Measurements from ENCODE around the gene PCBP3.
A peak's percentile ranks its signal among the peaks of the same experiment; 100 is the strongest.
"Not testable (repeated sequence)": the region's sequence is repeated elsewhere in the genome, so short reads cannot be mapped to it uniquely, and the experiment has no call there.

PCBP3 gene

DNA sequence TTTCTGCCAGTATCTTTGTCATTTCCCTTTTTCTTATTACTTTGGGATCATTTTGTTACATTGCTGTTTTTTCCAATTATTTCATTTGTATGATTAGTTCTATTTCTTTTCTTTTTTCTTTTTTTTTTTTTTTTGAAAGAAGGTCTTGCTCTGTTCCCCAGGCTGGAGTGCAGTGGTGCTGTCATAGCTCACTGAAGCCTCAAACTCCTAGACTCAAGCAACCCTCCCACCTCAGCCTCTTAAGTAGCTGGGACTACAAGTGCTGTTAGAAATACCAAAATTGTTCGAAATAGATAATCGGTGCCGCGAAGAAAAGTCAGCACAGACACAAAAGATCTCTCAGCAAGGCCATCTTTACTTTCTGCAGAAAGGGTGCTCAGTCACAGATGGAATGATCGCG, 311.4 kb downstream of the PCBP3 start:
- Histone ChIP-seq H3K4me1 (ENCODE audit: control insufficient read depth, insufficient read depth, low read length) (peaks cover 44% of the 10 kb centered on the region), H3K27ac (ENCODE audit: low read length) (peak overlapping the region; percentile 93), H3K4me3 (ENCODE audit: low read length in 2 of 2) (no peak overlapping the region)

DNA sequence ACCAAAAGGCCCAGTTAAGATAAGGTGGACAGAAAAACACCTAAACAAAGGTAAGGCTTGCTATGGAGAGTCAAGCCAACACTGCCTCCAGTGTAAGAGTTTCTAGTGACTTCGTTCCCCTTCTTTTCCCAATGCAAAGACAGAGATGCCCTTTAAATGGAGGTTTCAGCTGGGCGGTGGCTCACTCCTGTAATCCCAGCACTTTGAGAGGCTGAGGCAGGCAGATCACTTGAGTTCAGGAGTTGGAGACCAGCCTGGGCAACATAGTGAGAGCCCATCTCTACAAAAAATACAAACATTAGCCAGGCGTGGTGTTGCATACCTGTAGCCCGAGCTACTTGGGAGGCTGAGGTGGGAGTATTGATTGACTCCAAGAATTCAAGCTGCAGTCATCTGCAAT, 314.0 kb downstream of the PCBP3 start:
- Histone ChIP-seq H3K27me3 (ENCODE audit: control insufficient read depth in 1 of 2, insufficient read depth in 2 of 2, low read length in 2 of 2) (no peaks in the 10 kb centered on the region), H3K36me3 (ENCODE audit: control insufficient read depth in 2 of 2, insufficient read depth in 2 of 2, low read length in 2 of 2) (no peaks in the 10 kb centered on the region), H3K4me3 (ENCODE audit: low read length in 2 of 2) (no peak overlapping the region), H3K4me1 (ENCODE audit: control insufficient read depth, insufficient read depth, low read length) (peaks cover 27% of the 10 kb centered on the region), H3K9ac (ENCODE audit: low read length in 2 of 2) (no peak overlapping the region), H3K27ac (ENCODE audit: low read length) (peak overlapping the region; percentile 46), H3K9me3 (ENCODE audit: control insufficient read depth in 2 of 2, low read length in 2 of 2) (no peaks in the 10 kb centered on the region)

More for the DNA sequence above, 311.4 kb downstream of the PCBP3 start:
- Histone ChIP-seq H3K36me3 (ENCODE audit: control insufficient read depth in 2 of 2, insufficient read depth in 2 of 2, low read length in 2 of 2) (no peaks in the 10 kb centered on the region), H3K9ac (ENCODE audit: low read length in 2 of 2) (peak overlapping the region in 1 of 2 donors; percentile 72), H3K27me3 (ENCODE audit: control insufficient read depth in 1 of 2, insufficient read depth in 2 of 2, low read length in 2 of 2) (no peaks in the 10 kb centered on the region), H3K9me3 (ENCODE audit: control insufficient read depth in 2 of 2, low read length in 2 of 2) (no peaks in the 10 kb centered on the region)

- Histone ChIP-seq H3K9ac (ENCODE audit: low read length in 2 of 2) (no peak overlapping the region), H3K27ac (ENCODE audit: low read length) (peak overlapping the region; percentile 46)
Measured at GRCh38 chr21:45957981-45958600, 314.6 kb downstream of the PCBP3 start.

GRCh38 chr21:45959182-45959581, 315.7 kb downstream of the PCBP3 start:
- Histone ChIP-seq H3K27me3 (ENCODE audit: control insufficient read depth in 1 of 2, insufficient read depth in 2 of 2, low read length in 2 of 2) (no peaks in the 10 kb centered on the region), H3K4me1 (ENCODE audit: control insufficient read depth, insufficient read depth, low read length) (peaks cover 12% of the 10 kb centered on the region), H3K4me3 (ENCODE audit: low read length in 2 of 2) (no peak overlapping the region), H3K9ac (ENCODE audit: low read length in 2 of 2) (no peak overlapping the region), H3K36me3 (ENCODE audit: control insufficient read depth in 2 of 2, insufficient read depth in 2 of 2, low read length in 2 of 2) (no peaks in the 10 kb centered on the region), H3K27ac (ENCODE audit: low read length) (no peak overlapping the region), H3K9me3 (ENCODE audit: control insufficient read depth in 2 of 2, low read length in 2 of 2) (no peaks in the 10 kb centered on the region)

More at GRCh38 chr21:45957981-45958600, 314.6 kb downstream of the PCBP3 start:
- Histone ChIP-seq H3K4me1 (ENCODE audit: control insufficient read depth, insufficient read depth, low read length) (peaks cover 23% of the 10 kb centered on the region), H3K9me3 (ENCODE audit: control insufficient read depth in 2 of 2, low read length in 2 of 2) (no peaks in the 10 kb centered on the region), H3K4me3 (ENCODE audit: low read length in 2 of 2) (peak overlapping the region in 1 of 2 donors; percentile 3), H3K27me3 (ENCODE audit: control insufficient read depth in 1 of 2, insufficient read depth in 2 of 2, low read length in 2 of 2) (no peaks in the 10 kb centered on the region), H3K36me3 (ENCODE audit: control insufficient read depth in 2 of 2, insufficient read depth in 2 of 2, low read length in 2 of 2) (no peaks in the 10 kb centered on the region)

DNA sequence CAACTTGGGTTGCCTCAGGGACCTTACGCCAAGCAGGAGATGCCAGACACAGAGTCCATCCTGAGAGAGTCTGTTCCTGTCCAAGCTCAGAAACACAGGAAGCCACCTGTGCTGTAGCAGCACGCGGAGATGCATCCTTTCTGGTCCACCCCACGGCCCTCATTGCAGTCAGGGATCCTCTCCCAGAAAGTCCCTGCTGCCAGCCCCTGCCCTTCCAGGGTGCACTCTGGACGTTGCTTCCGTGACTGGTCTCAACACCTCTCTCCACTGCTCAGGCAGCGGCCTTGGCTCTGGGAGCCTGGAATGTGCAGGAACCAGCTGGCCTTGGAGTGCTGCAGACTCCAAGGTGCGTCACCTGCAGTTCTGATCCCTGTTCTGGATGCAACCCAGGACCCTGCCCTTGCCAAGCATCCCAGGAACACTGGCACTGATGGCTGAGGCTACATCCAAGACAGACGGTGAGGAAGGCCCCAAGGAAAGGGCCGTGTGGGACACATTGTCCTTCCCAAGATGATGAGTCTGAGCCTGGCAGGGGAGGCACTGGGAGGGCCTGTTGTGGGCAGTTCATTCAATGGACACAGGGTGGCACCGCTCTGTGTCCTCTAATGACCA, 316.4 kb downstream of the PCBP3 start:
- peaks cover 8% of the 10 kb centered on the region for H3K4me1 ChIP-seq (ENCODE audit: control insufficient read depth, insufficient read depth, low read length)
- no peak overlapping the region for H3K4me3 ChIP-seq (ENCODE audit: low read length in 2 of 2)
- H3K9me3 ChIP-seq (ENCODE audit: control insufficient read depth in 2 of 2, low read length in 2 of 2): no peaks in the 10 kb centered on the region
- H3K9ac ChIP-seq (ENCODE audit: low read length in 2 of 2): no peak overlapping the region
- H3K27me3 ChIP-seq (ENCODE audit: control insufficient read depth in 1 of 2, insufficient read depth in 2 of 2, low read length in 2 of 2): no peaks in the 10 kb centered on the region
- no peak overlapping the region for H3K27ac ChIP-seq (ENCODE audit: low read length)
- no peaks in the 10 kb centered on the region for H3K36me3 ChIP-seq (ENCODE audit: control insufficient read depth in 2 of 2, insufficient read depth in 2 of 2, low read length in 2 of 2)

DNA sequence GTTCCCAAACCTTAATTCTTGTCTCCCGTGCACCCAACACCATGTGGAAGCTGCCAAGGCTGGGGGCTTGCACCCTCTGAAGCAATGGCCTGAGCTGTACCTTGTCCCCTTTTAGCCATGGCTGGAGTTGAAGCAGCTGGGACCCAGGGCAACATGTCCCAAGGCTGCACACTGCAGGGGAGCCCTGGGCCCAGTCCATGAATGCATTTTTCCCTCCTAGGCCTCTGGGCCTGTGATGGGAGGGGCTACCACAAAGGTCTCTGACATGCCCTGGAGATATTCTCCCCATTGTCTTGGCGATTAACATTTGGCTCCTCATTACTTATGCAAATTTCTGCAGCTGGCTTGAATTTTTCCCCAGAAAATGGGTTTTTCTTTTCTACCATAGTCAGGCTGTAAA, 317.9 kb downstream of the PCBP3 start:
- not testable (repeated sequence) for H3K27ac ChIP-seq (ENCODE audit: low read length); H3K36me3 ChIP-seq (ENCODE audit: control insufficient read depth in 2 of 2, insufficient read depth in 2 of 2, low read length in 2 of 2); H3K27me3 ChIP-seq (ENCODE audit: control insufficient read depth in 1 of 2, insufficient read depth in 2 of 2, low read length in 2 of 2); H3K9ac ChIP-seq (ENCODE audit: low read length in 2 of 2); H3K9me3 ChIP-seq (ENCODE audit: control insufficient read depth in 2 of 2, low read length in 2 of 2); H3K4me1 ChIP-seq (ENCODE audit: control insufficient read depth, insufficient read depth, low read length); H3K4me3 ChIP-seq (ENCODE audit: low read length in 2 of 2)

DNA sequence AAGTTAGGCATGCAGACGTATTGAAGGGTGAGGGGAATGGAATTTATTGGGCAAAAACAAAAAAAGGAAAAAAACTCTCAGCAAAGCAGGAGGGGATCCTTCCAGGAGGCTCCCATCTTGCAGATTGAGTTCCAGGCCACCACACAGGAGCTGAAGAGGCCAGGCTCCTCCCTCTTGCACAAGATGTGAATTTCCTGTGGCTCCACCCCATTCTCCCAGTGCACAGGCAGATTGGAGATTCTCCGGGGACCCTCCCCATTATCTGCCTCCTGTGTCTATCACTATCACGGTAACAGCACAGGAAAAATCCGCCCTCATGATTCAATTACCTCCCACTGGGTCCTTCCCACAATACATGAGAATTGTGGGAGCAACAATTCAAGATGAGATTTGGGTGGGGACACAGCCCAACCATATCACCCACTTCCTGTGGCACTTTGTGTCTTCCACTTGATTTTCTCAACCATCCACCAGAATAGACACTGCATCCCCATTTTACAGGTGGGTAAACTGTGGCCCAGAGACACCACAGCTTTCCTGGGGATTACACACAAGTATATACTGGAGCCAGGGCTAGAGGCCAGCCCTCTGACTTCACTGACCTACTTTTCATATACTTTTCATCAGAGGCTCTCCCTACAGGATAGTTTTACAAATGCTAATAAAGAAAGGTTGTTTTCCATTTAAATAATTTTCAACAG, 319.2 kb downstream of the PCBP3 start:
- no peaks in the 10 kb centered on the region for H3K36me3 ChIP-seq (ENCODE audit: control insufficient read depth in 2 of 2, insufficient read depth in 2 of 2, low read length in 2 of 2)
- no peak overlapping the region for H3K27ac ChIP-seq (ENCODE audit: low read length)
- no peaks in the 10 kb centered on the region for H3K27me3 ChIP-seq (ENCODE audit: control insufficient read depth in 1 of 2, insufficient read depth in 2 of 2, low read length in 2 of 2)

GRCh38 chr21:45963232-45963570, 319.7 kb downstream of the PCBP3 start:
- H3K4me3 ChIP-seq (ENCODE audit: low read length in 2 of 2): no peak overlapping the region
- no peak overlapping the region for H3K27ac ChIP-seq (ENCODE audit: low read length)
- H3K9me3 ChIP-seq (ENCODE audit: control insufficient read depth in 2 of 2, low read length in 2 of 2): no peaks in the 10 kb centered on the region
- peaks cover 4% of the 10 kb centered on the region for H3K4me1 ChIP-seq (ENCODE audit: control insufficient read depth, insufficient read depth, low read length)
- no peak overlapping the region for H3K9ac ChIP-seq (ENCODE audit: low read length in 2 of 2)
- no peaks in the 10 kb centered on the region for H3K36me3 ChIP-seq (ENCODE audit: control insufficient read depth in 2 of 2, insufficient read depth in 2 of 2, low read length in 2 of 2)
- no peaks in the 10 kb centered on the region for H3K27me3 ChIP-seq (ENCODE audit: control insufficient read depth in 1 of 2, insufficient read depth in 2 of 2, low read length in 2 of 2)

More for the DNA sequence above, 319.2 kb downstream of the PCBP3 start:
- peaks cover 6% of the 10 kb centered on the region for H3K4me1 ChIP-seq (ENCODE audit: control insufficient read depth, insufficient read depth, low read length)
- H3K9me3 ChIP-seq (ENCODE audit: control insufficient read depth in 2 of 2, low read length in 2 of 2): no peaks in the 10 kb centered on the region
- H3K4me3 ChIP-seq (ENCODE audit: low read length in 2 of 2): no peak overlapping the region
- H3K9ac ChIP-seq (ENCODE audit: low read length in 2 of 2): no peak overlapping the region

DNA sequence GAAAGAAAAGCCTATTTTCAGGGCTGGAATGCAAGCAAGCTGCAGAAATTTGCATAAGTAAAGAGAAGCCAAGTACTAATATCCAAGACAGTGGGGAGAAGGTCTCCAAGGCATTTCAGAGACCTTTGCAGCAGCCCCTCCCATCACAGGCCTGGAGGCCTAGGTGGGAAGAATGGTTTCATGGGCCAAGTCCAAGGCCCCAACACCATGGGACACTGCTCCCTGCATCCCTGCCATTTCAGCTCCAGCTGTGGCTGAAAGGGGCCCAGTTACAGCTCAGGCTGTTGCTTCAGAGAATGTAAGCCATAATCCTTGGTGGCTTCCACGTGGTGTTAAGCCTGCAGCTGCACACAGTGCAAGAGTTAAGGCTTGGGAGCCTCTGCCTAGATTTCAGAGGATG, 321.1 kb downstream of the PCBP3 start:
- Histone ChIP-seq H3K27me3 (ENCODE audit: control insufficient read depth in 1 of 2, insufficient read depth in 2 of 2, low read length in 2 of 2) (no peaks in the 10 kb centered on the region), H3K36me3 (ENCODE audit: control insufficient read depth in 2 of 2, insufficient read depth in 2 of 2, low read length in 2 of 2) (no peaks in the 10 kb centered on the region), H3K4me1 (ENCODE audit: control insufficient read depth, insufficient read depth, low read length) (peaks cover 2% of the 10 kb centered on the region)

GRCh38 chr21:45965084-45965809, 321.7 kb downstream of the PCBP3 start:
- Histone ChIP-seq H3K4me1 (ENCODE audit: control insufficient read depth, insufficient read depth, low read length) (peaks cover 2% of the 10 kb centered on the region), H3K27ac (ENCODE audit: low read length) (no peak overlapping the region), H3K4me3 (ENCODE audit: low read length in 2 of 2) (no peak overlapping the region), H3K36me3 (ENCODE audit: control insufficient read depth in 2 of 2, insufficient read depth in 2 of 2, low read length in 2 of 2) (no peaks in the 10 kb centered on the region), H3K9ac (ENCODE audit: low read length in 2 of 2) (no peak overlapping the region), H3K27me3 (ENCODE audit: control insufficient read depth in 1 of 2, insufficient read depth in 2 of 2, low read length in 2 of 2) (no peaks in the 10 kb centered on the region), H3K9me3 (ENCODE audit: control insufficient read depth in 2 of 2, low read length in 2 of 2) (no peaks in the 10 kb centered on the region)

More for the DNA sequence above, 321.1 kb downstream of the PCBP3 start:
- Histone ChIP-seq H3K4me3 (ENCODE audit: low read length in 2 of 2) (no peak overlapping the region), H3K9me3 (ENCODE audit: control insufficient read depth in 2 of 2, low read length in 2 of 2) (no peaks in the 10 kb centered on the region), H3K9ac (ENCODE audit: low read length in 2 of 2) (no peak overlapping the region), H3K27ac (ENCODE audit: low read length) (no peak overlapping the region)
